Adrenal gland (tissue), 12 donors: ENCODE measurements around the gene MFSD2A. TPM values are rescaled to one million over a fixed set of nuclear protein-coding genes. Genes with fewer than 3 reads are reported as not detected.
"Not testable (repeated sequence)": the region's sequence is repeated elsewhere in the genome, so short reads cannot be mapped to it uniquely, and the experiment has no call there.

Experiments
- DNase-seq, 7 donors: peaks; one replicate each; pipeline ENCODE4 v3.0.0-alpha.2; 2019 to 2020
- H3K27ac ChIP-seq, 5 donors: fragments of 200-600 bp; sonication (generic) in 4 of 5; 1 replicate in 3 of 5; 2 replicates in 2 of 5; pipeline versions ENCODE4 v1.5.1 to v1.8.0; 2016 to 2020; ENCODE audit warnings: mild to moderate bottlenecking in 1 of 5
- H3K27me3 ChIP-seq: fragments of 200-600 bp; 2 replicates; pipeline ENCODE4 v1.8.0; 2021
- H3K36me3 ChIP-seq, 2 donors: fragments of 200-600 bp; replicated peaks in 1 of 2; 1 replicate in 1 of 2; 2 replicates in 1 of 2; pipeline versions ENCODE4 v1.5.1 to v1.8.0; 2018 to 2022
- H3K4me1 ChIP-seq, 2 donors: fragments of 200-600 bp; replicated peaks in 1 of 2; 1 replicate in 1 of 2; 2 replicates in 1 of 2; pipeline versions ENCODE4 v1.5.1 to v1.8.0; 2018 to 2021
- H3K4me3 ChIP-seq, 4 donors: fragments of 200-600 bp; sonication (generic) in 3 of 4; one replicate each; pipeline ENCODE4 v1.5.1; 2016 to 2018
- H3K9me3 ChIP-seq, 3 donors: fragments of 200-600 bp; sonication (generic) in 1 of 3; replicated peaks in 1 of 3; 1 replicate in 2 of 3; 2 replicates in 1 of 3; pipeline versions ENCODE4 v1.5.1 to v1.8.0; 2016 to 2021
- POLR2A ChIP-seq, 2 donors: fragments of 450-650 bp; IDR thresholded peaks; one replicate each; pipeline ENCODE4 v1.6.1; 2017; ENCODE audit warnings: antibody characterized with exemption in 2 of 2, mild to moderate bottlenecking in 2 of 2, moderate library complexity in 1 of 2
- WGBS, 4 donors: extraction: QIAGEN DNeasy Blood & Tissue Kit in 2 of 4; methylation state at CpG; one replicate each; pipeline versions ENCODE4 v1.1.5 to v1.1.7; 2013 to 2017; 5-methylcytosine and 5-hydroxymethylcytosine counted together
- intact Hi-C, 2 donors: fragments of 100-400 bp; cut with DNase I; formaldehyde crosslinking; loops; one replicate each; pipeline versions ENCODE4 v1.14.1 to v1.15.0; 2022 to 2023
- polyA plus RNA-seq, 3 donors: library from polyadenylated mRNA; stranded (reverse); fragments of 200-250 nt in 2 of 3; fragments of 350-450 nt in 1 of 3; fragmentation: Illumina TruSeq in 1 of 3; extraction: RNeasy Lipid Tissue Mini Kit (QIAGEN cat#74804) in 1 of 3; gene quantifications; one replicate each; pipeline ENCODE4 v1.2.3, GENCODE V29; 2013 to 2014
- total RNA-seq, 9 donors: library from RNA; depleted of rRNA in 4 of 9; stranded (reverse); fragments of >200 nt in 4 of 9; fragments of 120-200 nt in 1 of 9; fragmentation: NEBNext Ultra II Directional in 1 of 9; extraction: Animal tissue kit (Norgen Biotek cat#: 25700) in 1 of 9; gene quantifications; one replicate each; pipeline versions ENCODE4 v1.1.0 to v1.2.4, GENCODE V29; 2013 to 2023
- TF ChIP-seq, protein P1 (sequence below), 6 experiments: fragments of 450-650 bp in 4 of 6; fragments of 200-600 bp in 2 of 6; sonication (generic) in 1 of 6; IDR thresholded peaks; 1 replicate in 5 of 6; 2 replicates in 1 of 6; pipeline versions ENCODE4 v1.5.1 to v1.8.0; 2016 to 2021; ENCODE audit warnings: antibody characterized with exemption in 6 of 6, mild to moderate bottlenecking in 2 of 6, moderate library complexity in 1 of 6
- donor health status: healthy with polysubstance abuse.
- donor health status: Bipolar disorder and iron deficiency.
- donor health status: DM: yes; HTN: yes; CAD: no.
- donor health status: DM: no; HTN: no; CAD: no.
- donor health status: DM: no; HTN: no; CAD: no.
- donor health status: DM: yes; HTN: yes; CAD: no.

MFSD2A gene
- total and polyA plus RNA-seq, 12 donors = 0.17 to 3.2 (median 1.3) TPM

DNA sequence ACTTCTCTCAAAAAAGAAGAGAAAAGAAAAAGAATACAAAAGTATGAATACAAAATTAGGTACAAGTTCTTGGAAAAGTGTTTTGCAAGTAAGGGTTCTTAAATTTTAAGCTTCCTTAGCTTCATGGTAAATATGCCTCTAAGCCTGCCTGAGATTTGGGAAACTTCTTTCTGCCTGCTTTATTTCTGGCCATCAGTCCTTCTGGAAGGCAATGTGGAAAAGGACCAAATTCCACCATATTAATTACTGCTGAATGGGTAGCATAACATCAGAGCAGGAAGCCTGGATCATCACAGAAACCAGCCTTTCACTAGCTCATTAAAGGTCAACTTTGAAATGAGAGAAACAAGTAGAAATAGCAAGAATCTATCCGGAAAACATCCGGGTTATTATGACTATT, 46.5 kb downstream of the MFSD2A start:
- 61 to 78% (median 70%) methylated on average over 2 of the region's 2 CpGs for WGBS, 4 donors
- Histone ChIP-seq H3K27me3 (no peaks in the 10 kb centered on the region), H3K36me3 (no peaks in the 10 kb centered on the region), H3K27ac (no peak overlapping the region), H3K4me3 (no peak overlapping the region), H3K9me3 (no peaks in the 10 kb centered on the region), H3K4me1 (peaks cover 0 to 3% of the 10 kb centered on the region in 2 donors)
- intact Hi-C loops = no loop called here
- no peak for DNase-seq
- TF ChIP-seq POLR2A (IDR thresholded peaks at IDR 0.05) = no peak
- TF ChIP-seq, protein P1, sequence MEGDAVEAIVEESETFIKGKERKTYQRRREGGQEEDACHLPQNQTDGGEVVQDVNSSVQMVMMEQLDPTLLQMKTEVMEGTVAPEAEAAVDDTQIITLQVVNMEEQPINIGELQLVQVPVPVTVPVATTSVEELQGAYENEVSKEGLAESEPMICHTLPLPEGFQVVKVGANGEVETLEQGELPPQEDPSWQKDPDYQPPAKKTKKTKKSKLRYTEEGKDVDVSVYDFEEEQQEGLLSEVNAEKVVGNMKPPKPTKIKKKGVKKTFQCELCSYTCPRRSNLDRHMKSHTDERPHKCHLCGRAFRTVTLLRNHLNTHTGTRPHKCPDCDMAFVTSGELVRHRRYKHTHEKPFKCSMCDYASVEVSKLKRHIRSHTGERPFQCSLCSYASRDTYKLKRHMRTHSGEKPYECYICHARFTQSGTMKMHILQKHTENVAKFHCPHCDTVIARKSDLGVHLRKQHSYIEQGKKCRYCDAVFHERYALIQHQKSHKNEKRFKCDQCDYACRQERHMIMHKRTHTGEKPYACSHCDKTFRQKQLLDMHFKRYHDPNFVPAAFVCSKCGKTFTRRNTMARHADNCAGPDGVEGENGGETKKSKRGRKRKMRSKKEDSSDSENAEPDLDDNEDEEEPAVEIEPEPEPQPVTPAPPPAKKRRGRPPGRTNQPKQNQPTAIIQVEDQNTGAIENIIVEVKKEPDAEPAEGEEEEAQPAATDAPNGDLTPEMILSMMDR (IDR thresholded peaks at IDR 0.05) = no peak

DNA sequence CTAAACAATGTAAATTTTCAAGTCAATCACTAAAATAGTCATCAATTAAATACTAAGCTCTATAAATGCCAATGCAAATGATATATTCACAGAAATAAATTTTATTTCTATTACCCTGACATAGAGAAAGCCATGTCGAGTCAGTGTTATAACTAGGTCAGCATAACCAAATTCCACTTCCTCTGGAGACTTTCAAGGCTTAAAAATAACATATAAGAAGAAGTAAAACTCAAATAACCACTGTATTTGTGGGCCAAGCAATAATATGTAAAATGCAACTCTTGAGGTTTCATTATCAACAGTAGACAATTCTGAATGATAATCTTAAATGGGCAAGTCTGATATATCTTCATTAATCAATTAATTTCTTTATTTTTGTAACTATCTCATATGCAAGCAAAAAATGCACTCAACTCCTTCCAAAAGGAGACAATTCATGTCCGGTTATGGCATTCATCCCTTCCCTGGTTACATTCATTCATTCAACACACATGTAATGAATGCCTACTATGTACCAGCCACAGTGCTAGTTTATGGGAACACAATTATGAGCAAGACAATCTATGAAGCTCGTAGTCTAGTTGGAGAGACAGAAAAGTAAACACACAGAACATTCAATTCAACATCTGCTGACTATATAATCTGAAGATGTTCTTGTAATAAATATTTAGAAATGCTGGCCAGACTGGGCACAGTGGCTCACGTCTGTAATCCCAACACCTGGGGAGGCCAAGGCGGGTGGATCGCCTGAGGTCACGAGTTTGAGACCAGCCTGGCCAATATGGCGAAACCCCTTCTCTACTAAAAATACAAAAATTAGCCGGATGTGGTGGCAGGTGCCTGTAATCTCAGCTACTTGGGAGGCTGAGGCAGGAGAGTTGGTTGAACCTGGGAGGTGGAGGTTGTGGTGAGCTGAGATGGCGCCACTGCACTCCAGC, 48.5 kb downstream of the MFSD2A start:
- 66 to 76% (median 72%) methylated on average over 10 of the region's 10 CpGs for WGBS, 4 donors
- no peak for TF ChIP-seq POLR2A (IDR thresholded peaks at IDR 0.05)
- TF ChIP-seq, protein P1 (IDR thresholded peaks at IDR 0.05) = no peak
- Histone ChIP-seq H3K4me3 (no peak overlapping the region), H3K27me3 (no peaks in the 10 kb centered on the region), H3K36me3 (no peaks in the 10 kb centered on the region), H3K9me3 (no peaks in the 10 kb centered on the region), H3K4me1 (peaks cover 0 to 3% of the 10 kb centered on the region in 2 donors), H3K27ac (no peak overlapping the region)
- DNase-seq = no peak
- intact Hi-C loops = no loop called here

DNA sequence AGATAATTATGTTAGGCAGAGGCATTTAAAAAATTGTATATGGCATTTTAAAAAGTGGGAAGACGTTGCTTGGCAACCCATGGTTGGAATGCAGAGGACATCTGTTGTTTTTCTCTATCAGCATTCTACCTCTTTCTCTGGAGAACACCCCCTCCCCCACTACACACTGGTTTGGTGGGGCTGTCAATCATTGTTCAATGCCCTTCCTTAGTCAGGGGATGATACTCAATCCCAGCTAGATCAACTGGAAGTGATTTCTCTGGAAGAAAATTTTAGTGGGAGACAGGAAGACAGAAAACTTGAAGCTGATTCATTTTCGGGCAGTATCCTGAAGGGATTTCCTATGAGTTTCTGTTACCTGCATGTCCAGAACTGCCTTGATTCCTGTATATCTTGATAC, 49.9 kb downstream of the MFSD2A start:
- TF ChIP-seq, protein P1 (IDR thresholded peaks at IDR 0.05) = no peak
- TF ChIP-seq POLR2A (IDR thresholded peaks at IDR 0.05) = no peak
- Histone ChIP-seq H3K27me3 (no peaks in the 10 kb centered on the region), H3K27ac (no peak overlapping the region), H3K9me3 (no peaks in the 10 kb centered on the region), H3K4me3 (no peak overlapping the region), H3K4me1 (peaks cover 0 to 3% of the 10 kb centered on the region in 2 donors), H3K36me3 (no peaks in the 10 kb centered on the region)
- WGBS, 4 donors = 54 to 66% (median 61%) methylated on average over 2 of the region's 2 CpGs
- no peak for DNase-seq
- intact Hi-C loops = no loop called here

DNA sequence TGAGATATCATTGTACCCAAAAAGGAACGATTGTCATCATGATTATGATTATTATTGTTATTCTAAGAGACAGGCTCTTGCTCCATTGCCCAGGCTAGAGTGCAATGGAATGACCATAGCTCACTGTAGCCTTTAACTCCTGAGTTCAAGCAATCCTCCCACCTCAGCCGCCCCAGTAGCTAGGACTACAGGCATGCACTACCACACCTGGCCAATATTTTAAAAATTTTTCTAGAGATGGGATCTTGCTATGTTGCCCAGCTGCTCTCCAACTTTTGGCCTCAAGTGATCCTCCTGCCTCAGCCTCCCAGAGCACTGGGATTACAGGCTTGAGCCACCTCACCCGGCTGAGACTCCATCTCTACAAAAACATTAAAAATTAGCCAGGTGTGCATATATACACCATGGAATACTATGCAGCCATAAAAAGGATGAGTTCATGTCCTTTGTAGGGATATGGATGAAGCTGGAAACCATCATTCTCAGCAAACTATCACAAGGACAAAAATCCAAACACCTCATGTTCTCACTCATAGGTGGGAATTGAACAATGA, 52.6 kb downstream of the MFSD2A start:
- DNase-seq, H3K4me1 ChIP-seq, H3K27me3 ChIP-seq, H3K36me3 ChIP-seq, H3K4me3 ChIP-seq, intact Hi-C loops, H3K27ac ChIP-seq, H3K9me3 ChIP-seq: not testable (repeated sequence)
- WGBS, 4 donors = 75 to 90% (median 84%) methylated on average over 3 of the region's 3 CpGs
